Endothelial cell of coronary artery (primary cell): ENCODE measurements around the gene ARHGAP20. TPM values are rescaled to one million over a fixed set of nuclear protein-coding genes. Genes with fewer than 3 reads are reported as not detected.

Experiments
- total RNA-seq: library from RNA; depleted of rRNA; stranded (reverse); fragments of >200 nt; gene quantifications from 2 replicates; pipeline ENCODE4 v1.2.3, GENCODE V29; 2014

ARHGAP20 gene, protein sequence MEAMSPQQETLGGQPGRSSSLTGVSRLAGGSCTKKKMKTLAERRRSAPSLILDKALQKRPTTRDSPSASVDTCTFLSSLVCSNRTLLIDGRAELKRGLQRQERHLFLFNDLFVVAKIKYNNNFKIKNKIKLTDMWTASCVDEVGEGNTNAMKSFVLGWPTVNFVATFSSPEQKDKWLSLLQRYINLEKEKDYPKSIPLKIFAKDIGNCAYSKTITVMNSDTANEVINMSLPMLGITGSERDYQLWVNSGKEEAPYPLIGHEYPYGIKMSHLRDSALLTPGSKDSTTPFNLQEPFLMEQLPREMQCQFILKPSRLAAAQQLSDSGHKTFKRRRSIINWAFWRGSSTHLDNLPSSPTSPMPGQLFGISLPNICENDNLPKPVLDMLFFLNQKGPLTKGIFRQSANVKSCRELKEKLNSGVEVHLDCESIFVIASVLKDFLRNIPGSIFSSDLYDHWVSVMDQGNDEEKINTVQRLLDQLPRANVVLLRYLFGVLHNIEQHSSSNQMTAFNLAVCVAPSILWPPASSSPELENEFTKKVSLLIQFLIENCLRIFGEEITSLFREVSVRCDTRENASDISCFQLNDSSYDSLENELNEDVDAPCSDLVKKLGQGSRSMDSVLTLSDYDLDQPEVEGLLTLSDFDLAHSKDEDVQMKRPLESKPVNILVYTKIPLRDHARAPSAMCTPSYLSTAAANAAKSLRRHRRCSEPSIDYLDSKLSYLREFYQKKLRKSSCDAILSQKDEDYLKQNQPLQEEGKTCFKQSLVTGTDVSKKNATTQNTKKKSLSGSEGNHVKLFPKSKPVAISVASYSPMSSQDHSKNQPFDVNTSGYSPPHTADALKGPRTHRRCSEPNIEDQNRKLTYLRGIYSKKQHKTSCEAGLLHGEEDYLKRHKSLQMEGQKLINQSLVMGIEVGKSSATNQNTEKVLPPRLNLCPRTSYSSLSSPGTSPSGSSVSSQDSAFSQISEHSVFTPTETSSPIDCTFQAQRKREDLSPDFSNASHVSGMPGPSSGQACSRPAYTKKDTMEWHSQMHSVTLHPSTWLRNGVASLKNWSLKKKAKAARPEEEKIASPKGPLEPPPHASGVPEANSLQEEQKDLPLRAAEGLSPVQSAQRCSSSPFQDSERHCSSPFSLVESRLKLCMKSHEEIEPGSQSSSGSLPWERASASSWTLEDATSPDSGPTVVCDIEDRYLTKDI
- total RNA-seq: 1.1 TPM in 2 replicates

DNA sequence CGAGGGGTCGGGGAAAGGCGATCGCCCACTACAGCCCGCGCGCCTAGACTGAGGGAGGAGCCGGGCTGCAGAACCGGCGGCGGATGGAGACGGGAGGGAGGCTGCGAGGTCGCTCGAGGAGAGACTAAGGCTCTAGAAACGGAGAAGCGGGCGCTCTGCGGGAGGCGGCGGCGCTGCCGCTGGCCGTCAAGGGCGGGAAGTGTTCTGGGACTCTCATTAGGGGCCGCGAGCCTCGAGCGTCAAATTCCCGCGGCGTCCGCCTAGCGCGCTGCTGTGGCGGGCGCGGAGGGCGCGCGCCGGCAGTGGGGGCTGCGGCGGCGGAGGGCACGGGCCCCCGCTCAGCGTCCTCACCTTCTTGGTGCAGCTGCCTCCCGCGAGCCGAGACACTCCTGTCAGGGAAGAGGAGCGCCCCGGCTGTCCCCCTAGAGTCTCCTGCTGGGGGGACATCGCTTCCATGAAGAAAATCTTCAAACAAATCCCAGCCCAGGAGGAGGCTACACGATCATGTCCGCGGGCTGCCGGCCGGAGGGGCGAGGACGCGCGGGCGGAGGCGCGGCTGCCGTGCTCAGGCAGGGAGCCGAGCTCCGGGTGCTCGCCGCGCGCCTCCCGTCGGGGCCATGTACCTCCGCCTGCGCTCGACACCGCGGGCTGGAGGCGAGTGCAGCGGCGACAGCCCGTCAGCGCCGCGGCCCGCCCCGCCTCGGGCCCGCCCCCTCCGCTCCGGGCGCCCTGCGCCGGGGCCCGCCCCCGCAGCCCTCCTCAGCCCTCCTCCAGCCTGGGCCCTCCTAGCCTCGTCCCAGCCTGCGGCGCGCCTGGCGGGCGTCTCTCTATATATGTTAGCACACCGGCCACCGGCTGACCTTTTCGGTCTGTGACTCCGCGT is at the start of gene ARHGAP20:
Gene ARHGAP20 (minus strand): TSS at position 662 of the 883 bp plus-strand sequence. CDS start 206 bp downstream, at position 456.

